GM23248 (cell line): Measurements from ENCODE around the gene CARD16. TPM values are rescaled to one million over a fixed set of nuclear protein-coding genes. Genes with fewer than 3 reads are reported as not detected.

Experiments
- DNase-seq: peaks from one replicate; pipeline ENCODE4 v3.0.0-alpha.2; 2015
- H2AFZ ChIP-seq: fragments of 200-600 bp; sonication (generic); 2 replicates; pipeline ENCODE4 v1.6.1; 2016; ENCODE audit warnings: antibody characterized with exemption
- H3F3A ChIP-seq: fragments of 200-600 bp; sonication (generic); 2 replicates; pipeline ENCODE4 v1.6.1; 2016; ENCODE audit warnings: mild to moderate bottlenecking, antibody characterized with exemption, mixed run types; ENCODE audit not compliant: insufficient read depth
- H3K27ac ChIP-seq: fragments of 200-600 bp; sonication (generic); 2 replicates; pipeline ENCODE4 v1.5.1; 2016; ENCODE audit warnings: mild to moderate bottlenecking
- H3K27me3 ChIP-seq: fragments of 200-600 bp; sonication (generic); replicated peaks from 2 replicates; pipeline ENCODE4 v1.6.1; 2016; ENCODE audit warnings: mild to moderate bottlenecking; ENCODE audit not compliant: insufficient read depth
- H3K36me3 ChIP-seq: fragments of 200-600 bp; sonication (generic); 2 replicates; pipeline ENCODE4 v1.6.1; 2016; ENCODE audit warnings: low read depth, mild to moderate bottlenecking
- H3K4me1 ChIP-seq: fragments of 200-600 bp; sonication (generic); 2 replicates; pipeline ENCODE4 v1.6.1; 2016; ENCODE audit warnings: mild to moderate bottlenecking; ENCODE audit not compliant: insufficient read depth
- H3K4me2 ChIP-seq: fragments of 200-600 bp; sonication (generic); one replicate; pipeline ENCODE4 v1.6.1; 2016; ENCODE audit warnings: mild to moderate bottlenecking; ENCODE audit not compliant: unreplicated experiment
- H3K4me3 ChIP-seq: fragments of 200-600 bp; sonication (generic); 2 replicates; pipeline ENCODE4 v1.5.1; 2016; ENCODE audit warnings: mild to moderate bottlenecking
- H3K79me2 ChIP-seq: fragments of 200-600 bp; sonication (generic); 2 replicates; pipeline ENCODE4 v1.6.1; 2016; ENCODE audit warnings: mild to moderate bottlenecking; ENCODE audit not compliant: insufficient read depth
- H3K9ac ChIP-seq: fragments of 200-600 bp; sonication (generic); 2 replicates; pipeline ENCODE4 v1.6.1; 2016; ENCODE audit warnings: mild to moderate bottlenecking
- H3K9me2 ChIP-seq: fragments of 200-600 bp; sonication (generic); 2 replicates; pipeline ENCODE4 v1.6.1; 2016; ENCODE audit warnings: mixed run types, mild to moderate bottlenecking, moderate library complexity; ENCODE audit not compliant: insufficient read depth
- H3K9me3 ChIP-seq: fragments of 200-600 bp; sonication (generic); one replicate; pipeline ENCODE4 v1.6.1; 2017; ENCODE audit warnings: low read depth
- H4K20me1 ChIP-seq: fragments of 200-600 bp; sonication (generic); 2 replicates; pipeline ENCODE4 v1.6.0; 2016; ENCODE audit not compliant: insufficient read depth
- EZH2 ChIP-seq: fragments of 200-600 bp; sonication (generic); IDR thresholded peaks from 2 replicates; pipeline ENCODE4 v1.6.1; 2018; ENCODE audit warnings: antibody characterized with exemption, mild to moderate bottlenecking; ENCODE audit not compliant: insufficient read depth, poor library complexity, severe bottlenecking
- EZH2phosphoT487 ChIP-seq: fragments of 200-600 bp; sonication (generic); IDR thresholded peaks from 2 replicates; pipeline ENCODE4 v1.6.1; 2018; ENCODE audit warnings: antibody characterized with exemption, moderate library complexity, mild to moderate bottlenecking, low read depth; ENCODE audit not compliant: insufficient read depth
- WGBS, 2 experiments: methylation state at CpG; one replicate each; pipeline ENCODE4 v1.1.6; 2015 to 2017; ENCODE audit warnings: low lambda C conversion rate in 2 of 2, low coverage in 1 of 2; ENCODE audit errors: missing lambda C conversion rate in 2 of 2; 5-methylcytosine and 5-hydroxymethylcytosine counted together
- in situ Hi-C: fragments of 300-500 bp; cut with MboI; formaldehyde crosslinking; loops from 2 replicates; pipeline ENCODE4 v1.15.0; 2020
- polyA plus RNA-seq: library from polyadenylated mRNA; unstranded; fragments of >200 nt; fragmentation: Nextera tagmentation; extraction: Ambion mirVana; gene quantifications from 2 replicates; pipeline ENCODE4 v1.2.1, GENCODE V29; 2016
- total RNA-seq: library from RNA; depleted of rRNA; stranded (reverse); fragments of >200 nt; shearing (Covaris generic); gene quantifications from 2 replicates; pipeline ENCODE4 v1.2.3, GENCODE V29; 2014

CARD16 gene
- total and polyA plus RNA-seq, 2 experiments from 2014 or later: not detected

GRCh38 chr11:105022527-105022926 is 22.6 kb downstream of the CARD16 start:
- no peak overlapping the region for H3K4me2 ChIP-seq
- no peaks in the 10 kb centered on the region for H4K20me1 ChIP-seq
- TF ChIP-seq EZH2 (no peak), EZH2phosphoT487 (no peak)
- H3K27ac ChIP-seq: no peak overlapping the region
- in situ Hi-C loops: no loop called here
- H3K9ac ChIP-seq: no peak overlapping the region
- no peaks in the 10 kb centered on the region for H3K9me3 ChIP-seq
- no peak overlapping the region for H3K4me3 ChIP-seq
- no peaks in the 10 kb centered on the region for H3K36me3 ChIP-seq
- H2AFZ ChIP-seq: no peak overlapping the region
- H3F3A ChIP-seq: no peaks in the 10 kb centered on the region
- no peaks in the 10 kb centered on the region for H3K9me2 ChIP-seq
- no peaks in the 10 kb centered on the region for H3K4me1 ChIP-seq
- no peaks in the 10 kb centered on the region for H3K27me3 ChIP-seq
- no peaks in the 10 kb centered on the region for H3K79me2 ChIP-seq
- 55 to 57% methylated on average over 2 of the region's 2 CpGs for WGBS, 2 experiments
- no peak for DNase-seq

- H3K9me3 ChIP-seq: no peaks in the 10 kb centered on the region
- no peaks in the 10 kb centered on the region for H3K9me2 ChIP-seq
- H3F3A ChIP-seq: no peaks in the 10 kb centered on the region
- H4K20me1 ChIP-seq: no peaks in the 10 kb centered on the region
- H3K4me1 ChIP-seq: 0 out of 2 replicates have a peak, but pooled peaks cover 9% of the 10 kb centered on the region
- no peak overlapping the region for H3K4me3 ChIP-seq
- H3K27ac ChIP-seq: no peak overlapping the region
- H3K36me3 ChIP-seq: no peaks in the 10 kb centered on the region
- no peak overlapping the region for H3K9ac ChIP-seq
- H3K4me2 ChIP-seq: no peak overlapping the region
- no peaks in the 10 kb centered on the region for H3K27me3 ChIP-seq
- TF ChIP-seq EZH2: no peak
- no peak for TF ChIP-seq EZH2phosphoT487
- DNase-seq: no peak
- in situ Hi-C loops: no loop called here
- no peaks in the 10 kb centered on the region for H3K79me2 ChIP-seq
- no peak overlapping the region for H2AFZ ChIP-seq
Observed at GRCh38 chr11:105007463-105007862, 37.7 kb downstream of the CARD16 start.

GRCh38 chr11:105005451-105005845 is 39.7 kb downstream of the CARD16 start:
- TF ChIP-seq EZH2phosphoT487 (no peak), EZH2 (no peak)
- DNase-seq: no peak
- 0 out of 2 replicates have a peak, but pooled peaks cover 9% of the 10 kb centered on the region for H3K4me1 ChIP-seq
- WGBS, 2 experiments: 66 to 73% methylated on average over 3 of the region's 3 CpGs
- no peaks in the 10 kb centered on the region for H3K27me3 ChIP-seq
- H3K9me2 ChIP-seq: no peaks in the 10 kb centered on the region
- H3K27ac ChIP-seq: no peak overlapping the region
- in situ Hi-C loops: no loop called here
- H4K20me1 ChIP-seq: no peaks in the 10 kb centered on the region
- no peaks in the 10 kb centered on the region for H3F3A ChIP-seq
- no peak overlapping the region for H2AFZ ChIP-seq
- no peaks in the 10 kb centered on the region for H3K36me3 ChIP-seq
- no peaks in the 10 kb centered on the region for H3K79me2 ChIP-seq
- no peak overlapping the region for H3K4me2 ChIP-seq
- H3K9me3 ChIP-seq: no peaks in the 10 kb centered on the region
- H3K9ac ChIP-seq: no peak overlapping the region
- no peak overlapping the region for H3K4me3 ChIP-seq

GRCh38 chr11:105004021-105004420 is 41.1 kb downstream of the CARD16 start:
- Histone ChIP-seq H3K4me1 (0 out of 2 replicates have a peak, but pooled peaks cover 9% of the 10 kb centered on the region), H3K4me2 (no peak overlapping the region), H2AFZ (no peak overlapping the region), H3K9ac (no peak overlapping the region), H3K9me2 (no peaks in the 10 kb centered on the region), H3K79me2 (no peaks in the 10 kb centered on the region), H3F3A (0 out of 2 replicates have a peak, but pooled peaks cover 4% of the 10 kb centered on the region), H3K9me3 (no peaks in the 10 kb centered on the region), H3K27me3 (no peaks in the 10 kb centered on the region), H3K4me3 (no peak overlapping the region), H3K27ac (no peak overlapping the region), H4K20me1 (no peaks in the 10 kb centered on the region), H3K36me3 (no peaks in the 10 kb centered on the region)
- DNase-seq: peak; percentile 18
- in situ Hi-C loops: no loop called here
- TF ChIP-seq EZH2phosphoT487 (no peak), EZH2 (no peak)
- 43% methylated on average over 3 of the region's 3 CpGs for WGBS, 2 experiments

GRCh38 chr11:105003151-105003550 is 42.0 kb downstream of the CARD16 start:
- Histone ChIP-seq H2AFZ (no peak overlapping the region), H3F3A (0 out of 2 replicates have a peak, but pooled peaks cover 4% of the 10 kb centered on the region), H4K20me1 (no peaks in the 10 kb centered on the region), H3K4me3 (no peak overlapping the region), H3K9me2 (no peaks in the 10 kb centered on the region), H3K27ac (no peak overlapping the region), H3K79me2 (no peaks in the 10 kb centered on the region), H3K4me2 (no peak overlapping the region), H3K9me3 (no peaks in the 10 kb centered on the region), H3K4me1 (0 out of 2 replicates have a peak, but pooled peaks cover 9% of the 10 kb centered on the region), H3K36me3 (no peaks in the 10 kb centered on the region), H3K9ac (no peak overlapping the region), H3K27me3 (no peaks in the 10 kb centered on the region)
- DNase-seq: no peak
- TF ChIP-seq EZH2: no peak
- no peak for TF ChIP-seq EZH2phosphoT487
- 54% methylated on average over 2 of the region's 2 CpGs for whole genome bisulfite sequencing, 2 experiments
- in situ Hi-C loops: no loop called here
